Stimulated activated memory B cell treated with anti-CD40 and anti-IgM and Interleukin-4, amounts not matched to agents 10 μg/mL and 1 μg/mL and 100 μg/mL, for 72 hours (primary cell): ENCODE results near the gene FZR1.
A peak's percentile ranks its signal among the peaks of the same experiment; 100 is the strongest.
"Not testable (repeated sequence)": the region's sequence is repeated elsewhere in the genome, so short reads cannot be mapped to it uniquely, and the experiment has no call there.

Source experiments
- ATAC-seq: fragments of 150-1000 bp; cut with Tn5 transposase; 2 replicates; pipeline ENCODE4 v1.10.0; 2021
- H3K27ac Mint-ChIP-seq: one replicate; pipeline ENCODE4 v1.8.0; 2022; ENCODE audit warnings: mild to moderate bottlenecking, mixed read lengths
- H3K27me3 Mint-ChIP-seq: one replicate; pipeline ENCODE4 v1.8.0; 2022; ENCODE audit warnings: mixed read lengths
- H3K36me3 Mint-ChIP-seq: one replicate; pipeline ENCODE4 v1.8.0; 2022; ENCODE audit warnings: mixed read lengths
- H3K4me1 Mint-ChIP-seq: one replicate; pipeline ENCODE4 v1.8.0; 2022; ENCODE audit warnings: mixed read lengths
- H3K4me3 Mint-ChIP-seq: one replicate; pipeline ENCODE4 v1.8.0; 2022; ENCODE audit warnings: mild to moderate bottlenecking, moderate library complexity, mixed read lengths
- H3K9me3 Mint-ChIP-seq: one replicate; pipeline ENCODE4 v1.8.0; 2022; ENCODE audit warnings: mixed read lengths

FZR1 gene

DNA sequence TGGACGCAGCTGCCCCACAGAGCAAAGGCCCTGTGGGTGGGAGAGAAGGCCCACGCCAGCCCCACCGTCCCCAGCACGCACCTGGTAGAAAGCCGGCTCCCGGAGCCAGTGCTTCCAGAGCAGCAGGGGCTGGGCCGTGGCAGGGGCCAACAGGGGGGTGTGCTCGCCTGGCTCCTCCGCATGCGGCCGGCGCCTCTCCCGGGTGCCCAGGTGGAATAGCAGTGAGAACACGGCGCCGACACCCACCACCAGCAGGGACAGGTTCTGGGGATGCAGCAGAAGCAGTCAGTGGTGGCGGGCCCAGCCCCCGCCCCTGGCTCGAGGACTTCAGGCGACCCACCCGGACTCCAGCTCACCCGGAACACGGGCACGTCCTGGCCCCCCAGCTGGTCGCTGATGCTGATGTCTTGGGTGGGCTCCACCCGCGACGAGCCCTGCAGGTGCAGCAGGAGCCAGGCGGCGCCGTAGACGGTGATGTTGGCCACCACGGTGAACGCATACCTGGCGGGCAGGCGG lies 41.7 kb downstream of the FZR1 start:
- peaks cover 31% of the 10 kb centered on the region for H3K36me3 Mint-ChIP-seq
- no peak overlapping the region for H3K27ac Mint-ChIP-seq
- H3K27me3 Mint-ChIP-seq: no peaks in the 10 kb centered on the region
- ATAC-seq: no peak
- H3K9me3 Mint-ChIP-seq: no peaks in the 10 kb centered on the region
- peaks cover 45% of the 10 kb centered on the region for H3K4me1 Mint-ChIP-seq
- H3K4me3 Mint-ChIP-seq: no peak overlapping the region

DNA sequence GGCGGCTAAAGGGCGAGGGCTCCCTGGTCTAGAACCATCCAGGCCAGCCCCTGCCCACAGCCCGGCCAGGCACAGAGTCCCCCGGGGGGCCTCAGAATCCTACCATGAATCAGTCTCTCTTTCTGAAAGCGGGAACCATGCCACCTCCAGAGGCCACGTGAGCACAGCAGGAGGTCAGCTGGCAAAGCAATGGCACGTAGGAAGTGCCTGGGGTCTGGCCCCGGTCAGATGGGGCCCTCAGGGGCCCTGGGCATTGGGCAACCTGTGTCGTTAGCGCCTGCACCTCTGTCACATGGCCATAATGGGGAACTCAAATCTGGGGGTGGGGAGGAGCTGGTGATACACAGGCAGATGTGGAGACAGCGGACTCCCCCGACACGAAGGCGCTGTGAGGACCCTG lies 42.5 kb downstream of the FZR1 start:
- Mint-ChIP-seq H3K27me3 (no peaks in the 10 kb centered on the region), H3K9me3 (no peaks in the 10 kb centered on the region), H3K4me3 (no peak overlapping the region), H3K36me3 (peaks cover 31% of the 10 kb centered on the region), H3K4me1 (peaks cover 53% of the 10 kb centered on the region), H3K27ac (no peak overlapping the region)
- no peak for ATAC-seq

DNA sequence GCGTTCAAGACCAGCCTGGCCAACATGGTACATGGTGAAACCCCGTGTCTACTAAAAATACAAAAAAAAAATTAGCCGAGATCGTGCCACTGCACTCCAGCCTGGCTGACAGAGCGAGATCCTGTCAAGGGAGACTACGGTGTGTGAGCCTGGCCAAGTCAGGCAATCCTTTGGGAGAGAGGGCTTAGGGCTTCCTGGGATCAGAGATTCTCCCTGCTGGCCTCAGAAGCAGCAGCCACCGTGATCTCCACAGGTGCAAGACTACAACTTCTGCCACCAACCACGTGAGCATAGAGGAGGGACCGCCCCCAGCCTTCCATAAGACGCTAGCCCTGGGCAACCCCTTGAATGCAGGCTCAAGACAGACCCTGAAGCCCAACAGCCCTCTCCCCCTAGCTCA lies 43.7 kb downstream of the FZR1 start:
- H3K9me3 Mint-ChIP-seq: no peaks in the 10 kb centered on the region
- H3K4me1 Mint-ChIP-seq: peaks cover 63% of the 10 kb centered on the region
- H3K27me3 Mint-ChIP-seq: no peaks in the 10 kb centered on the region
- ATAC-seq: no peak
- H3K4me3 Mint-ChIP-seq: no peak overlapping the region
- no peak overlapping the region for H3K27ac Mint-ChIP-seq
- H3K36me3 Mint-ChIP-seq: peaks cover 30% of the 10 kb centered on the region

DNA sequence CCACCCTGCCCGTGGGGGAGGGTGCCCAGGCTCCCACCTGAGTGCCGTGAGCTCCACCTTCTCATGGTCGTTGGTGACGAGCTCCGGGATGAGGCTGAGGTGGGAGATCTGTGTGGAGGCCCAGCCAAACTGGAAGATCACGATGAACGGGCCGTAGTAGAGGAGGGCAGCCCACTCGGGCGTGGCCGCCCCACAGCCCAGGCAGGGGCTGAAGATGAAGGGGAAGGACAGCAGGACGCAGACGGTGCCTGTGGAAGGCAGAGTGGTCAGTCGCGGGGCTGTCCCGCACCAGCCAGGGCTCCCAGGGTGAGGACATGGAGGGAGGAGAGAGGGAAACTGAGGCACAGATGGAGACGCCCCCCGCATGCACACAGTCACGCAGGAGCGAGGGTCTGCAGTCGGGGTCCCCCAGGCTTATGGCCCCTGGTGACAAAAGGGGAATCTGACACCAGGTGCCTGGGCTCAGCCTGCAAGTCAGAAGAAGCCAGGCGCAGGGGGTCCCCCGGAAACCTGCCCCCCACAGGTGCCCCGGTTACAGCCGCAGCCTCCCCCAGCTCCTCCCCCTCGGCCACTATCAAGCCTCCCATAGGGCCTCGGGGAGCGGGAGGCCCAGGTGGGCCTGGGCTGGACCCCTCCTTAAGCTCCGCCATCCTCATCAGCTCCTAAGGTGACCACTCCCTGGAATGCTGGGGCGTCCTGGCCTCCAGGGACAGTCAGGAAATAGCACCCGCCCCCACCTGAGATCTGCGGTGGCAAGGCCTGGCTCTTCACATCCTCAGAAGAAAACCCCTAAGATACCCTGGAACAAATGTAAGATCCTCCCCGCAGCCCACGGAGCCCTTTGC lies 45.1 kb downstream of the FZR1 start:
- no peak for ATAC-seq
- H3K27me3 Mint-ChIP-seq: no peaks in the 10 kb centered on the region
- no peaks in the 10 kb centered on the region for H3K9me3 Mint-ChIP-seq
- peak overlapping the region; percentile 99 for H3K27ac Mint-ChIP-seq
- H3K36me3 Mint-ChIP-seq: peaks cover 27% of the 10 kb centered on the region
- H3K4me1 Mint-ChIP-seq: peaks cover 63% of the 10 kb centered on the region
- H3K4me3 Mint-ChIP-seq: peak overlapping the region; percentile 43

DNA sequence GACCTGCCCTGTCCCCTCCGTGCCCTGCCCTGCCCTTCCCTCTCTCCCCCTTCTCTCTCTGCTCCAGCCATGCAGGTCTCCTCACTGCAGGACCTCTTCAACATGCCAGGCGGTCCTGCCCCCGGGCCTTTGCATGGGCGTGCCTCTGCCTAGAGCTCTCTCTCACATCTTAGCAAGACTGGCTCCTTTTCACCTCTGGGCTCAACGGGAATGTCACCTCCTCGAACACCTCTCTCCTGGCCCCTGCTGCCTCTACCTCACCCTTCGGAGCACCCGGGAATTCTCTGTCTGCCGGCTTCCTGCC lies 45.6 kb downstream of the FZR1 start:
- peak overlapping the region; percentile 43 for H3K4me3 Mint-ChIP-seq
- H3K27ac Mint-ChIP-seq: peak overlapping the region; percentile 99
- H3K4me1 Mint-ChIP-seq: peaks cover 68% of the 10 kb centered on the region
- H3K36me3 Mint-ChIP-seq: peaks cover 33% of the 10 kb centered on the region
- H3K9me3 Mint-ChIP-seq: no peaks in the 10 kb centered on the region
- ATAC-seq: no peak
- no peaks in the 10 kb centered on the region for H3K27me3 Mint-ChIP-seq

DNA sequence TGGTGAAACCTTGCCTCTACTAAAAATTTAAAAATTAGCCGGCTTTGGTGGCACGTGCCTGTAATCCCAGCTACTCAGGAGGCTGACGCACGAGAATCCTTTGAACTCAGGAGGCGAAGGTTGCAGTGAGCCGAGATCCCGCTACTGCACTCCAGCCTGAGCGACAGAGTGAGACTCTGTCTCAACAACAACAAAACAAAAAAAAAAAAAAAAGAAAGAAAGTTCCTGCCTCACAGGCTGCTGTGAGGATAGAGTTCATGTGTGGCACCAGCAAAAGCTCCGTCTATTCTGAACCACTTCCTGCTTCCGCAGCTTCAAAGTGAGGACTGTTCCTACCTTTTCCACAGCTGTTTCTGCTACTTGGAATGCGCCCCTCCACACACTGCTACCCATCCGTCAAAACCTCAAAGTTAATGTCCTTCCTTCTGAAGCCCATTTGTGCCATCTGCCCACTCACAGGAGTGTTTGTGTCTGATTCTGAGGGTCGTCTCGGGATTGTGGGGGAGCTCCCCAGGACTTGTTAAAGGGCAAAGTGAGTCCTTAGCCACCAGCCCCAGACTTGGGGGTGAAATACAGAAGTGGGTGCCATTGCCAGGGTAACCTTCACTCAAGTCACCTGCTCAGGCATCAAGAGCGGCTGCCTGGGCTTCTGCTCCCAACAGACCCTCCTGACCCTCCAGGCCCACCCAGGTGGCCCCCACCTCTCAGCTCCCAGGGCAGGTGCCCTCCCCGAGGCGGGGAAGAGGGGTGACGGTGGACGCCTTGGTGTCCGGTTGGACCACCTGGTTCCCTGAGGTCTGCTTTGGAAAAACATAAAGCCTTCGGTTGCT lies 48.4 kb downstream of the FZR1 start:
- no peak for ATAC-seq
- no peaks in the 10 kb centered on the region for H3K27me3 Mint-ChIP-seq
- H3K4me1 Mint-ChIP-seq: peaks cover 72% of the 10 kb centered on the region

DNA sequence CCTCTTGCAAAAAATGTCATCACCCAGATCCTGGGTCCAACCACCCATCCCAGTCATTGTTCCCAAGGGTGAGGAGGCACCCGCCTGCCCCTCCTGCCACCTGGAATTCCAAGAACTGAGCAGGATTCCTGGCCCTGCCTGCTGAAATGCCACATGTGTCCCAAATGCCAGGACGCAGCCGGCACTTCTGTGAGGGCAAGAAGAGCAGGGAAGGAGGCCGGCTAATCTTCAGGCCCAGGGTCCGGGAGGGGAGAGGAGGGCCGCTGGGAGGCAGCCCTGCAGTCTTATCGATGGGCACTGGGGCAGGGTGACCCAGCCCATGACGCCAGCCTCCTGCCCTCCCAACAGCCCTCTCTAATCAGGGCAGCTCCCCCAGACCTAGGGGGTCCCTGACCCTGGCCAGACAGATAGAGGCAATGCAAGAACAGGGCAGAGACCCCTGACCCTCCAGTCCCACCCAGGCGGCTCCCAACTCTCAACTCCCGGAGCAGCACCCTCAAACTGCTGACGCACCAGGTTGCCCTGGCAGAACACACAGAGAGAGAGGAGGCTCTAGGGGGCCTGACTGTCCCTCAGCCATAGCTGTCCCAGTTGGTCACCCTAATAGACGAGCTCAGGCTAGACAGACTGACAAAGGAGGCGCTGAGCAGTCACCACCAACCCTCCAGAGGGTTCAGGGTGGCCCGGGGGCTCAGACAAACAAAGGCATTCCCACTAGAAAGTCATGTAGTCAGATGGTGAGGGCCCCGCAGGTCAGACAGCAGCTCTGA lies 49.7 kb downstream of the FZR1 start:
- no peaks in the 10 kb centered on the region for H3K27me3 Mint-ChIP-seq
- ATAC-seq: no peak
- H3K27ac Mint-ChIP-seq: peak overlapping the region; percentile 99
- peak overlapping the region; percentile 97 for H3K4me3 Mint-ChIP-seq
- H3K4me1 Mint-ChIP-seq: peaks cover 69% of the 10 kb centered on the region
- H3K36me3 Mint-ChIP-seq: peaks cover 28% of the 10 kb centered on the region
- H3K9me3 Mint-ChIP-seq: no peaks in the 10 kb centered on the region

More for the DNA sequence above, 48.4 kb downstream of the FZR1 start:
- Mint-ChIP-seq H3K4me3 (peak overlapping the region; percentile 97), H3K9me3 (no peaks in the 10 kb centered on the region), H3K27ac (peak overlapping the region; percentile 99), H3K36me3 (peaks cover 31% of the 10 kb centered on the region)

DNA sequence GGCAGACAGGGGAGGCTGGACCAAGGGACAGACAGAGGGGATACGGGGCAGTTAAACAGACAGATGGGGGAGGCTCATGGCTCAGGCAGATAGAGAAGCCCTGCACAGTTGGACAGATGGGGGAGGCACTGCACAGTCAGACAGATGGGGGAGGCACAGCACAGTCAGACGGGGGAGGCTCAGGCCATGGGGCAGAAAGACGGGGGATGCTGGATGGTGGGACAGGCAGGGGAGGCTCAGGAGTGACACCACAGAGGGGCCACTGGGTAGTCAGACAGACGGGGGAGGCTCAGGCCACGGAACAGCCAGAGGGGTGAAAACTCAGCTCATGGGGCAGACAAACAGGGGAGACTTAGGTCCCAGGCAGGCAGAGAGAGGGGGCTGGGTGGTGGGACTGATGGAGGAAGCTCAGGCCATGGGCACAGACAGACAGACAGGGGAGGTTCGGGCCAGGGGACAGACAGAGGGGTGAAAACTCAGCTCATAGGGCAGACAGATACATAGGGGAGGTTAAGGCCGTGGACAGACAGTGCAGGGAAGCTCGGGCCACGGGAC lies 50.4 kb downstream of the FZR1 start:
- Mint-ChIP-seq H3K36me3 (peaks cover 24% of the 10 kb centered on the region), H3K27ac (peak overlapping the region; percentile 99), H3K27me3 (no peaks in the 10 kb centered on the region), H3K9me3 (no peaks in the 10 kb centered on the region), H3K4me3 (peak overlapping the region; percentile 97), H3K4me1 (peaks cover 63% of the 10 kb centered on the region)
- ATAC-seq: no peak

DNA sequence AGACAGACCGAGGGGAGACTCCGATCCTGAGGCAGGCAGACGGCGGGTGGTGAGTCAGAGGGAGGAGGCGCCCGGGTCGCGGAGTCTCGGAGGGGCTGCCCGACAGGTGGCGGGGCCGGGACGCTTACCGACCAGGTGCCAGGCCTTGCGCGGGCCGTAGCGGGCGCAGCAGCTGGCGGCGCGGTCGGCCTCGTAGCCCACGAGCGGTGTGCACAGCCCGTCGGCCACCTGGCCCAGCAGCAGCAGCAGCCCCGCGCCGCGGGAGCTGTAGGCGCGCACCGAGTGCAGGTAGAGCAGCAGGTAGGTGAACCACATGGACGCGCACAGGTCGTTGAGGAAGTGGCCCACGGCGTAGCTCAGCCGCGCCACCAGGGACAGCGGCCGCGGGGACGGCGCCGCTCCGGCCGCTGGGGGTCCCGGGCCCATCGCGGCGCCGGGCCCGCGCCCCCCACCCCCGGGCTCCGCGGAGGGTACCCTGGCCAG lies 50.9 kb downstream of the FZR1 start:
- Mint-ChIP-seq H3K4me3 (peak overlapping the region; percentile 97), H3K9me3 (no peaks in the 10 kb centered on the region), H3K4me1 (peaks cover 57% of the 10 kb centered on the region), H3K27me3 (no peaks in the 10 kb centered on the region), H3K27ac (peak overlapping the region; percentile 99), H3K36me3 (peaks cover 19% of the 10 kb centered on the region)
- peak; percentile 66 for ATAC-seq

DNA sequence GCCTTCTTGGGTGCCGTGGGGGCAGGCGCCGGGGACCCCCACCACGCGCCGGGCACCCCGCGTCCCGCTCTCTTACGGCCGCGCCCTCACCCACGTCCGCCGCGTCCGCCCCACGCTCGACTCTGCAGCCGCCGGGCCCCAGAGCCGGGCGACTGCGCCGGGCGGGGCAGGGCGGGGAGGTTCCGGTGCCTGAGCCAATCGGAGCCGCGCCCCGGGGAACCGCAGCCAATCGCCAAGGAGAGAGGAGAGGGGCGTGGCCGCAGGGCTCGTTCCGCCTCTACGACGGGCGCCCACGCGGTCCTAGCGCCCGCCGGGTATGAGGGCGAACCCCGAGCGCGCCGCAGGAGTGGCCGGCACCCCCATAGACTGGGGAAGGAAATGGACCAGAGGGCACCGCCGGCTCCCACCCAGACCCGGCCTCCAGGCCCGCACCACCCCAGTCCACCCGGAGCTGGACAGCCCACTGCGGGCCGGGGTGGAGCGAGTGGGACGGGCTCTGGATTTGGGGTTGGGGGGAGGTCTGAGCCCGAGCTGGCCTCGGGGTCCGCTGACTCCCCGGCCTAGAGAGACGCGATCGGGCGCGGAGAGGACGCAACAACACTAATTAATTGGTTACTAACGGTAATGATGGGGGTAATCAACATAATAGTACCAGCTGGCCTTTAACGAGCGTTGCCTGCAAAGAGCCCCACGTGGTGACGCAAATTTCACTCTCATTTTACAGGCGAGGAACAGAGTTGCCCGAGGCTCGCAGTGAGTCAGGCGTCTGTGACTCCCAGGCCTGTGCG lies 51.5 kb downstream of the FZR1 start, which contains the start of gene MFSD12:
Gene MFSD12, minus strand, starts transcription at position 126 of the 788 bp plus-strand sequence. CDS start 183 bp downstream, outside the sequence.
- peaks cover 19% of the 10 kb centered on the region for H3K36me3 Mint-ChIP-seq
- H3K27ac Mint-ChIP-seq: peak within 1 kb of the TSS; percentile 99
- no peaks in the 10 kb centered on the region for H3K9me3 Mint-ChIP-seq
- peak; percentile 95 for ATAC-seq
- H3K4me1 Mint-ChIP-seq: peaks cover 51% of the 10 kb centered on the region
- no peaks in the 10 kb centered on the region for H3K27me3 Mint-ChIP-seq
- peak within 1 kb of the TSS; percentile 97 for H3K4me3 Mint-ChIP-seq

DNA sequence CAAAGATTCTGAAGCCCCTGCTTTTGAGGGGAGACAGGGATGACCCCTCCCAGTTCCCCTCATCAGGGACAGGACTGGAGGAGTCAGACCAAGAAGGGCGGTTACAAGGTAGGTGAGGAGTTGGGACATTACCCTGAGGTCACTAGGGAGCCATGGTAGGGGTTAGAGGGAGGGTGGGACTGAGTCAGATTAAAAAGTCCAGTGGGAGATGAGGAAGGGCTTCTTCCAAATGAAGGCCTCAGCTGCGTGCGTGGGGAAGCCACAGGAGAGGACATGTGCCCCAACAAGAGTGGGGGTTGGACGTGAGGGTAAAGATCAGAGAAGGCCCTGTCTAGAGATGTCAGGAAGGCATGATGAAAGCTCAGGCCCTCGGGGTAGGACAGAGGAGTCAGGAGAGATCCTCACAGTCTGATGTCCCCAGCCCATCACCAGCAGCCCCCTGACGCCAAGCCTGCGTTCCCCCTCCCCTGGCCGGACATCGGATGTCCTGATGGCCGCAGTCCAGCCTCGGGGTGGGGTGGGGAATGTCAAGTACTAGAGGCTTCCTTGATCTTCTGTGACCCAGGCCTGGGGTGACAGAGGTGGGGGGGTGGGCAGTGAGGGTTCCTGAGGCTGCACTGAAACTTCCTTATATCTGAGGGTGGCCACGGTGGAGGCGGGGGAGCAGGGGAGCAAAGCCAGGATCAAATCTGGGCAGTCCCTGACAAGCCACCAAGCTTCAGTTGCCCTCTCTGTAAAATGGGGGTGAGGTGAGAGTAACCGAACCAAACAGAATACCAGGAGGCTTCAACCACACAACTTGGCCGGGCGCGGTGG lies 57.8 kb downstream of the FZR1 start:
- Mint-ChIP-seq H3K36me3 (no peaks in the 10 kb centered on the region), H3K4me3 (no peak overlapping the region), H3K27ac (no peak overlapping the region), H3K9me3 (no peaks in the 10 kb centered on the region), H3K27me3 (no peaks in the 10 kb centered on the region), H3K4me1 (no peaks in the 10 kb centered on the region)
- no peak for ATAC-seq

DNA sequence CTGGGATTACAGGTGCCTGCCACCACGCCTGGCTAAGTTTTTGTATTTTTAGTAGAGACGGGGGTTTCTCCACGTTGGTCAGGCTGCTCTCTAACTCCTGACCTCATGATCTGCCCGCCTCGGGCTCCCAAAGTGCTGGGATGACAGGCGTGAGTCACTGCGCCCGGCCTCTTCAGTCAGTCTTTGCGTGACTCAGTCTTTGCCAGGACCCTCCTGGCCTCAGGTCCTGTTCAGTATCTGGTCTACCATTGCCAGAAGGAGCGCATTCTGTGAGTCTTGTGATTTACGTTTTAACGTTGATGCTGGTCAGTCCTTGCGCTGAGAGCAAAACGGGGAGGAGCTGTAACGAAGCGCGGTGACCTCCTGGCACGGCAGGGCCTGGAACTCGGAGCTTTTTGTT lies 59.0 kb downstream of the FZR1 start:
- Mint-ChIP-seq H3K36me3 (no peaks in the 10 kb centered on the region), H3K27me3 (no peaks in the 10 kb centered on the region), H3K27ac (no peak overlapping the region), H3K4me3 (no peak overlapping the region), H3K9me3 (no peaks in the 10 kb centered on the region), H3K4me1 (no peaks in the 10 kb centered on the region)
- ATAC-seq: no peak

DNA sequence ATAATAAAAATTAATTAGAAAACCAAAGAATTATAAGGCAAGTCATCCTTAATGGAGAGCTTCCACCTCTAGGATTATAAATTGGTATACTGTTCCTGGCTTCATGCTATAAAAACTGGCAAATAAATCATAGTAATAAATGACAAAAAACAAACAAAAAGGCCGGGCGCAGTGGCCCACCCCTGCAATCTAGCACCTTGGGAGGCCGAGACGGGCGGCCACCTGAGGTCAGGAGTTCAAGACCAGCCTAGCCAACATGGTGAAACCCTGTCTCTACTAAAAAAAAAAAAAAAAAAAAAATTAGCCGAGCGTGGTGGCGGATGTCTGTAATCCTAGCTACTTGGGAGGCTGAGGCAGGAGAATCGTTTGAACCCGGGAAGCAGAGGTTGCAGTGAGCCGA lies 63.9 kb downstream of the FZR1 start:
- peaks cover 24% of the 10 kb centered on the region for H3K4me1 Mint-ChIP-seq
- H3K4me3 Mint-ChIP-seq, H3K27ac Mint-ChIP-seq, H3K9me3 Mint-ChIP-seq, H3K36me3 Mint-ChIP-seq, H3K27me3 Mint-ChIP-seq, ATAC-seq: not testable (repeated sequence)
